ENCODE measurements around the gene IFNA21. TPM values are rescaled to one million over a fixed set of nuclear protein-coding genes. Genes with fewer than 3 reads are reported as not detected.
"Not testable (repeated sequence)": the region's sequence is repeated elsewhere in the genome, so short reads cannot be mapped to it uniquely, and the experiment has no call there.

IFNA21 gene
- total and polyA plus RNA-seq, 2 donors (not counting 3 experiments of a cell fraction or from before 2014, with no cell fraction given) = not detected

GRCh38 chr9:21210782-21211181 is 44.3 kb upstream of the IFNA21 start:
- H4K20me1 ChIP-seq (replicated peaks; ENCODE audit: control insufficient read depth, extremely low read depth, insufficient read depth, low read length); BruUV-seq (replicated peaks); DNase-seq (ENCODE audit: low read depth, low spot score); H3K27me3 ChIP-seq (ENCODE audit: control insufficient read depth in 2 of 2, insufficient read depth in 2 of 2, low read length in 2 of 2); H3K9me1 ChIP-seq (replicated peaks; ENCODE audit: control insufficient read depth, extremely low read depth, insufficient read depth, low read length); H3K4me3 ChIP-seq (replicated peaks in 1 of 3; ENCODE audit: insufficient read depth in 1 of 3, low read depth in 1 of 3, low read length in 3 of 3); FAIRE-seq; intact Hi-C loops (cut with micrococcal nuclease); H3K36me3 ChIP-seq (ENCODE audit: control insufficient read depth in 2 of 2, extremely low read depth in 1 of 2, insufficient read depth in 2 of 2, low read length in 2 of 2); H3K9me3 ChIP-seq (replicated peaks; ENCODE audit: control insufficient read depth, insufficient read depth, low read length); H3K27ac ChIP-seq (ENCODE audit: insufficient read depth, low read depth, low read length); H2AFZ ChIP-seq (ENCODE audit: low read depth, low read length); H3K4me2 ChIP-seq (ENCODE audit: insufficient read depth, low read length); H3K4me1 ChIP-seq (ENCODE audit: control insufficient read depth, extremely low read depth, insufficient read depth, low read length); dilution Hi-C loops (cut with MboI; ENCODE audit: extremely low pct_ligation_motif_present, low sequenced_read_pairs); POLR2A ChIA-PET; H3K79me2 ChIP-seq (ENCODE audit: control insufficient read depth, insufficient read depth, low read length); H3K9ac ChIP-seq (replicated peaks; ENCODE audit: extremely low read depth, insufficient read depth, low read length): not testable (repeated sequence)
- CTCF ChIA-PET = interaction anchor here (0.6 to 1.4 kb wide), 2 partner anchors 13 to 185 kb away, joined by 3 to 5 read pairs; no protein-coding TSS in a partner anchor

DNA sequence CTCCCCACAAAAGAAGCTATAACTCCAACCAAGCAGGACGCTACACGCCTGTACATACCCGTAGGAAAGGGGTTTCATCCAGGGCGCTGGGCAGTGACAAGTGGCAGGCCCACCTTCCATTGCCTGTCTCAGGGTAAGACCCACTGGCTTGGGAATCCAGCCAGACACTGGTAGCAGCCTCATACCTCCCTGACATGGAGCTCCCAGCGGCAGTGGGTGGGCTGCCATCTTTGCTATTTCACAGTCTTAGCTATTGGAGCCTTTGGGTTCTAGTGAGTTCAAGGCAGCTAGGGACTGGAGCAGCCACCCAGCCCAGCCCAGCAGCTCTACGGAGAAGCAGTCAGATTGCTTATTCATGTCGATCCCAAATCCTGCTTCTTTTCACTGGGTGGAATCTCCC is 43.9 kb upstream of the IFNA21 start:
- ChIA-PET CTCF (no interaction called here), POLR2A (no interaction called here)
- TF ChIP-seq MYC (IDR thresholded peaks at IDR 0.05; ENCODE audit: low read depth, low read length) (no peak), POLR2AphosphoS5 (IDR thresholded peaks at IDR 0.05; ENCODE audit: insufficient read depth, low read depth, low read length) (no peak), GATA2 (IDR thresholded peaks at IDR 0.05; ENCODE audit: insufficient read depth, insufficient read length, low read depth, low read length) (no peak)
- TF ChIP-seq, protein P1, sequence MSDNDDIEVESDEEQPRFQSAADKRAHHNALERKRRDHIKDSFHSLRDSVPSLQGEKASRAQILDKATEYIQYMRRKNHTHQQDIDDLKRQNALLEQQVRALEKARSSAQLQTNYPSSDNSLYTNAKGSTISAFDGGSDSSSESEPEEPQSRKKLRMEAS (IDR thresholded peaks at IDR 0.05; ENCODE audit: insufficient read depth, insufficient read length) = no peak
- dilution Hi-C loops (cut with MboI; ENCODE audit: extremely low pct_ligation_motif_present, low sequenced_read_pairs) = no loop called here
- Histone ChIP-seq H3K36me3 (ENCODE audit: control insufficient read depth in 2 of 2, extremely low read depth in 1 of 2, insufficient read depth in 2 of 2, low read length in 2 of 2) (no peaks in the 10 kb centered on the region), H3K27me3 (ENCODE audit: control insufficient read depth in 2 of 2, insufficient read depth in 2 of 2, low read length in 2 of 2) (peaks cover 0 to 8% of the 10 kb centered on the region in 2 experiments), H3K9me1 (replicated peaks; ENCODE audit: control insufficient read depth, extremely low read depth, insufficient read depth, low read length) (no peaks in the 10 kb centered on the region), H3K4me2 (ENCODE audit: insufficient read depth, low read length) (no peak overlapping the region), H3K9ac (replicated peaks; ENCODE audit: extremely low read depth, insufficient read depth, low read length) (no peak overlapping the region), H3K9me3 (replicated peaks; ENCODE audit: control insufficient read depth, insufficient read depth, low read length) (no peaks in the 10 kb centered on the region), H3K27ac (ENCODE audit: insufficient read depth, low read depth, low read length) (no peak overlapping the region), H2AFZ (ENCODE audit: low read depth, low read length) (no peak overlapping the region), H3K79me2 (ENCODE audit: control insufficient read depth, insufficient read depth, low read length) (no peaks in the 10 kb centered on the region), H4K20me1 (replicated peaks; ENCODE audit: control insufficient read depth, extremely low read depth, insufficient read depth, low read length) (no peaks in the 10 kb centered on the region), H3K4me1 (ENCODE audit: control insufficient read depth, extremely low read depth, insufficient read depth, low read length) (no peaks in the 10 kb centered on the region), H3K4me3 (replicated peaks in 1 of 3; ENCODE audit: insufficient read depth in 1 of 3, low read depth in 1 of 3, low read length in 3 of 3) (no peak overlapping the region)
- intact Hi-C loops (cut with micrococcal nuclease) = no loop called here
- DNase-seq (ENCODE audit: low read depth, low spot score) (no peak), FAIRE-seq (no peak)
- no TSS peak for BruUV-seq (replicated peaks)

DNA sequence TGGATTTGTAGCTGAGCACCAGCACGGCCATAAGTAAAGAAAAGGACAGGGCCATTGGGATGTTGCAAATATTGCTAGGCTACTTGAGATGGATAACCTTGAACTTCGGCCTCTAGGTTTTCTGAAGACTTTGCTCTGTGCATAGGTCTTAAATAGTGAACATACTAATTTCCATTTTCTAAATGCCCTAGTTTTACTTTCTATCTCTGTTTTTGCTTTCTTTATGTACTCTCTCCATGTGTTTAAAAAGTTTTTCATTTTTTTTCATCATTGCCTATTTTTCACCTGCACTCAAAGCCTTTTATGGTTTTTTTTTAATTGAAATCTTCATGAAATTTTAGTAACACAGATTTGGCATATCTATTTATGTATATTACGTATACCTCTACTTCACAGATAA is 40.6 kb upstream of the IFNA21 start, which contains the start of gene IFNA10:
Gene IFNA10 (minus strand): TSS at position 101 of the 400 bp plus-strand sequence. CDS start 46 bp downstream, at position 55.
- not testable (repeated sequence) for BruUV-seq (replicated peaks)

More for the DNA sequence above, 40.6 kb upstream of the IFNA21 start, which contains the start of gene IFNA10:
- H3K4me3 ChIP-seq (replicated peaks in 1 of 3; ENCODE audit: insufficient read depth in 1 of 3, low read depth in 1 of 3, low read length in 3 of 3); dilution Hi-C loops (cut with MboI; ENCODE audit: extremely low pct_ligation_motif_present, low sequenced_read_pairs); H2AFZ ChIP-seq (ENCODE audit: low read depth, low read length); H3K27me3 ChIP-seq (ENCODE audit: control insufficient read depth in 2 of 2, insufficient read depth in 2 of 2, low read length in 2 of 2); H3K4me2 ChIP-seq (ENCODE audit: insufficient read depth, low read length); intact Hi-C loops (cut with micrococcal nuclease); FAIRE-seq; DNase-seq (ENCODE audit: low read depth, low spot score); H3K36me3 ChIP-seq (ENCODE audit: control insufficient read depth in 2 of 2, extremely low read depth in 1 of 2, insufficient read depth in 2 of 2, low read length in 2 of 2); H3K79me2 ChIP-seq (ENCODE audit: control insufficient read depth, insufficient read depth, low read length); H3K9ac ChIP-seq (replicated peaks; ENCODE audit: extremely low read depth, insufficient read depth, low read length); POLR2A ChIA-PET; H4K20me1 ChIP-seq (replicated peaks; ENCODE audit: control insufficient read depth, extremely low read depth, insufficient read depth, low read length); CTCF ChIA-PET; H3K9me1 ChIP-seq (replicated peaks; ENCODE audit: control insufficient read depth, extremely low read depth, insufficient read depth, low read length); H3K9me3 ChIP-seq (replicated peaks; ENCODE audit: control insufficient read depth, insufficient read depth, low read length); H3K27ac ChIP-seq (ENCODE audit: insufficient read depth, low read depth, low read length); H3K4me1 ChIP-seq (ENCODE audit: control insufficient read depth, extremely low read depth, insufficient read depth, low read length): not testable (repeated sequence)

All from endothelial cell of umbilical vein (primary cell).